ENCODE results near the gene PDCD2L.
"Not testable (repeated sequence)": the region's sequence is repeated elsewhere in the genome, so short reads cannot be mapped to it uniquely, and the experiment has no call there.

The PDCD2L gene

DNA sequence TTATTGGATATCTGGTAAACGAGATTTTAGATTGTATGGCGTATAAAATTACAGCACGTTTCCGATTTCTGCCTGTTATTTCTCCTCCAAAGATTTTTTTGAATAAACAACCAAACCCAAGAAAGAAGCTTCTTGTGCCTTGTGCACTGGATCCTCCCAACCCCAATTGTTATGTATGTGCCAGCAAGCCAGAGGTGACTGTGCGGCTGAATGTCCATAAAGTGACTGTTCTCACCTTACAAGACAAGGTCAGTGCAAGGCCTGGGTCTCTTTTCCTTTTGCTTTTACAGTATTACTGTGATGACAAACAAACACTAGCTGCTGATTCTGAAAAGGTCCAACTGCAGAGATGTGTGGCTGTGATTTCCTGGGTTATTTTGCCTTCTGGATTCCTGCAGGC lies 54.5 kb downstream of the PDCD2L start:
- TF ChIP-seq MYC (IDR thresholded peaks at IDR 0.05; ENCODE audit: low read depth, low read length) = no peak
- TF ChIP-seq POLR2A (IDR thresholded peaks at IDR 0.05; ENCODE audit: extremely low read depth, insufficient read length) = no peak
- TF ChIP-seq, protein P1, sequence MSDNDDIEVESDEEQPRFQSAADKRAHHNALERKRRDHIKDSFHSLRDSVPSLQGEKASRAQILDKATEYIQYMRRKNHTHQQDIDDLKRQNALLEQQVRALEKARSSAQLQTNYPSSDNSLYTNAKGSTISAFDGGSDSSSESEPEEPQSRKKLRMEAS (IDR thresholded peaks at IDR 0.05; ENCODE audit: low read depth, low read length) = no peak
- TF ChIP-seq, protein P2, sequence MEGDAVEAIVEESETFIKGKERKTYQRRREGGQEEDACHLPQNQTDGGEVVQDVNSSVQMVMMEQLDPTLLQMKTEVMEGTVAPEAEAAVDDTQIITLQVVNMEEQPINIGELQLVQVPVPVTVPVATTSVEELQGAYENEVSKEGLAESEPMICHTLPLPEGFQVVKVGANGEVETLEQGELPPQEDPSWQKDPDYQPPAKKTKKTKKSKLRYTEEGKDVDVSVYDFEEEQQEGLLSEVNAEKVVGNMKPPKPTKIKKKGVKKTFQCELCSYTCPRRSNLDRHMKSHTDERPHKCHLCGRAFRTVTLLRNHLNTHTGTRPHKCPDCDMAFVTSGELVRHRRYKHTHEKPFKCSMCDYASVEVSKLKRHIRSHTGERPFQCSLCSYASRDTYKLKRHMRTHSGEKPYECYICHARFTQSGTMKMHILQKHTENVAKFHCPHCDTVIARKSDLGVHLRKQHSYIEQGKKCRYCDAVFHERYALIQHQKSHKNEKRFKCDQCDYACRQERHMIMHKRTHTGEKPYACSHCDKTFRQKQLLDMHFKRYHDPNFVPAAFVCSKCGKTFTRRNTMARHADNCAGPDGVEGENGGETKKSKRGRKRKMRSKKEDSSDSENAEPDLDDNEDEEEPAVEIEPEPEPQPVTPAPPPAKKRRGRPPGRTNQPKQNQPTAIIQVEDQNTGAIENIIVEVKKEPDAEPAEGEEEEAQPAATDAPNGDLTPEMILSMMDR (IDR thresholded peaks at IDR 0.05; ENCODE audit: low read depth, low read length) = no peak
- no peak overlapping the region for H3K4me3 ChIP-seq (ENCODE audit: low read depth, low read length)
- no peak for DNase-seq (ENCODE audit: low read depth)

DNA sequence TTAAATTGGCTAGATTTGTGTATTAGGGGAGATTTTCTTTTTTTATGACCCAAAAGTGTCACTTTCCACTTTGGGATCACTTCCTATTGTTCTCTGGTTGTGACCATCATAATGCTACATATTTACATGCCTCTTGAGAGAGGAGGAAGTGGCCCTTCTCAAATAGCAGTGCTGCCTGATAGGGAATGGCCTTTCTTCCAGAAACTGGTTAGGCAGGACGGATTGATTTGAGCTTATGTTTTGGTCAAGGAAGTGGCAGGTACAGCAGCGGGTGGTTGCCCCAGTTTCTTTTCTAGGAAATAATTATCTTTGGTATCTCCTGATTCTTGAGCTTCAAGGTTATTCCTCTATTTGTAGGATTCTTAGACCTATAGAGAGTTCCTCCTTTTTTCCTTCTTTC lies 55.4 kb downstream of the PDCD2L start:
- TF ChIP-seq POLR2A (IDR thresholded peaks at IDR 0.05; ENCODE audit: extremely low read depth, insufficient read length) = no peak
- TF ChIP-seq, protein P2 (IDR thresholded peaks at IDR 0.05; ENCODE audit: low read depth, low read length) = no peak
- TF ChIP-seq MYC (IDR thresholded peaks at IDR 0.05; ENCODE audit: low read depth, low read length) = no peak
- TF ChIP-seq, protein P1 (IDR thresholded peaks at IDR 0.05; ENCODE audit: low read depth, low read length) = no peak
- DNase-seq (ENCODE audit: low read depth) = no peak
- no peak overlapping the region for H3K4me3 ChIP-seq (ENCODE audit: low read depth, low read length)

DNA sequence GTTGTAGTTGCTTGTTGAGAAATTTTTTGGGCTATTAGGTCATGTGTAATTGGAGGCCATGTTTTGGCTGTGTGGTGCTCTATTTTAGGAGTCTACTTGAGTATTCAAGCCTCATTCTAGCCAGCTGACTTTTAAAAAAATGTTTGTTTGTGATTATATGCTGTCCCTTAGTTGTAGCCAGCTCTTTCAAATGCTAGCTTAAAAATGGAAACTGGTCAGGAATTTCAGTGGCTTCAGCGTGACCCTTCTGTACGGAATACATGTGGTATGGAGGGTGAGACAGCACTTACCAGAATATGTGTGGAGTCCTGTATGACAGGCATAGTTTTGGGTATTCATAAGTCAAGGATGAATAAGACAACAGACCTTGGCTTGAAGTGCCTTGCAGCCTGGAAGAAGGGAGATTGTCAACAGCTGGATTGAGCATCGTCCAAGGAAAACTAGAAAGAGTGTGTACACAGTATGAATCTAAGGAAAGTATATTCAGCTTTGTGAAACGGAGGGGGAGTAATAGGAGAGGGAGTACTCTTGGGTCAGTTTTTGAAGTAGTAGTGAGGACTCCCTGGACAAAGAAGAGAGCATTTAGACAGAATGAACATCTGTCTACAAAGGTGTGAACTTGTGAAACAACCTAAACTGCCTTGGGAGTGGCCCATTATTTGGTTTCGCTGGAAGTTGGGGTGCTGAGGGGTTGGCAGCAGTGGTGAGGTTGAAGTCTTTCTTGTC lies 57.3 kb downstream of the PDCD2L start:
- no peak for DNase-seq (ENCODE audit: low read depth)
- H3K4me3 ChIP-seq (ENCODE audit: low read depth, low read length) = no peak overlapping the region
- TF ChIP-seq, protein P2 (IDR thresholded peaks at IDR 0.05; ENCODE audit: low read depth, low read length) = no peak
- TF ChIP-seq POLR2A (IDR thresholded peaks at IDR 0.05; ENCODE audit: extremely low read depth, insufficient read length) (no peak), MYC (IDR thresholded peaks at IDR 0.05; ENCODE audit: low read depth, low read length) (no peak)
- TF ChIP-seq, protein P1 (IDR thresholded peaks at IDR 0.05; ENCODE audit: low read depth, low read length) = no peak

DNA sequence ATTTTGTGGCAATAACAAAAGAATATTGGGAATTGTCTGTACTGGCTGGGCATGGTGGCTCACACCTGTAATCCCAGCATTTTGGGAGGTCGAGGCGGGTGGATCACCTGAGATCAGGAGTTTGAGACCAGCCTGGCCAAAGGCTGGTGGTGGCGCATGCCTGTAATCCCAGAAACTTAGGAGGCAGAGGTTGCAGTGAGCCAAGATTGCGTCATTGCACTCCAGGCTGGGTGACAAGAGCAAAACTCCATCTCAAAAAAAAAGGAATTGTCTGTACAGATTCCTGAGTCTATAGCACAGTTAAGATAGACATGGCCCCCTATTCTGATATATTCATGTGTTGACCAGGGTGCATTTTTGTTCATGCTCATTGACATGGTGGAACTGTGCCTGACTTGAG lies 60.6 kb downstream of the PDCD2L start:
- H3K4me3 ChIP-seq (ENCODE audit: low read depth, low read length); DNase-seq (ENCODE audit: low read depth): not testable (repeated sequence)

DNA sequence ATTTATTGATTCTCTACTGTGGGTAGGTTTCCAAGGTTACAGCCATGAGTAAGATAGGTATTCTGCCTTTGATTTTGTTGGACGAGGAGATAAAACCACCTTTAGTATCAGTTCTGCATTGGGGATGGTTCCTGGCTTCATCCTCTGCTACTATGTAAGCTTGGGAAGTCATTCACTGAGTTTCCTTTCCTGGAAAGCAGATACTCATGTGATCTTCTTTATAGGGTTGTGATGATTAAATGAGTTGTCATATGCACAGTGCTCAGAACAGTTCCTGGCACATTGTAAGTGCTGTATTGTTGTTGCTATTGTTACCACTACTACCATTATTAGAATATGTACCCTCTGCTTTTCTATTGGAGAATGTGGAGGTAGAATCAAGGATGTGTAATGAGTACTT lies 64.2 kb downstream of the PDCD2L start:
- no peak for DNase-seq (ENCODE audit: low read depth)
- no peak overlapping the region for H3K4me3 ChIP-seq (ENCODE audit: low read depth, low read length)
- TF ChIP-seq, protein P2 (IDR thresholded peaks at IDR 0.05; ENCODE audit: low read depth, low read length) = no peak
- no peak for TF ChIP-seq POLR2A (IDR thresholded peaks at IDR 0.05; ENCODE audit: extremely low read depth, insufficient read length)
- TF ChIP-seq MYC (IDR thresholded peaks at IDR 0.05; ENCODE audit: low read depth, low read length) = no peak
- TF ChIP-seq, protein P1 (IDR thresholded peaks at IDR 0.05; ENCODE audit: low read depth, low read length) = no peak

DNA sequence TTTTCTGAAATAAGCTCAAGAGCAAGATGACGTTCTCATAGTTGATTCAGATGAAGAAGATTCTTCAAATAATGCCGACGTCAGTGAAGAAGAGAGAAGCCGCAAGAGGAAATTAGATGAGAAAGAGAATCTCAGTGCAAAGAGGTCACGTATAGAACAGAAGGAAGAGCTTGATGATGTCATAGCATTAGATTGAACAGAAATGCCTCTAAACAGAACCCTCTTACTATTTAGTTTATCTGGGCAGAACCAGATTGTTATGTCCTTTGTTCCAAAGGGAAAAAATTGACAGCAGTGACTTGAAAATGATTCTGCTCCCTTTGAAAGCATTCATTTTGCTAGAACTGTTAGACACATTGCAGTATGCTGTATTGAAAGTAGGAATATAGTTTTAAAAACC lies 64.8 kb downstream of the PDCD2L start:
- not testable (repeated sequence) for DNase-seq (ENCODE audit: low read depth); H3K4me3 ChIP-seq (ENCODE audit: low read depth, low read length)

Data from NB4 (cell line).